Dendritic cell treated with granulocyte-macrophage colony-stimulating factor and Interleukin-4, amounts not matched to agents 40 ng/mL and 50 ng/mL, for 4 days (primary cell): ENCODE data around the gene KIAA1958.
"Not testable (repeated sequence)": the region's sequence is repeated elsewhere in the genome, so short reads cannot be mapped to it uniquely, and the experiment has no call there.

Source experiments
- H3K27ac Mint-ChIP-seq: one replicate; pipeline ENCODE4 v1.8.0; 2022; ENCODE audit warnings: mild to moderate bottlenecking, mixed read lengths
- H3K27me3 Mint-ChIP-seq: one replicate; pipeline ENCODE4 v1.8.0; 2022; ENCODE audit warnings: mild to moderate bottlenecking, mixed read lengths
- H3K36me3 Mint-ChIP-seq: one replicate; pipeline ENCODE4 v1.8.0; 2022; ENCODE audit warnings: low read depth, mixed read lengths
- H3K4me1 Mint-ChIP-seq: one replicate; pipeline ENCODE4 v1.8.0; 2022; ENCODE audit warnings: low read depth, mixed read lengths
- H3K4me3 Mint-ChIP-seq: one replicate; pipeline ENCODE4 v1.8.0; 2022; ENCODE audit warnings: mild to moderate bottlenecking, moderate library complexity, mixed read lengths
- H3K9me3 Mint-ChIP-seq: one replicate; pipeline ENCODE4 v1.8.0; 2022; ENCODE audit warnings: mixed read lengths
- intact Hi-C: fragments of 100-400 bp; cut with micrococcal nuclease; formaldehyde crosslinking; loops from one replicate; pipeline ENCODE4 v1.15.0; 2022

The KIAA1958 gene

GRCh38 chr9:112558978-112559377, 72.4 kb downstream of the KIAA1958 start:
- intact Hi-C loops = no loop called here
- peaks cover 7% of the 10 kb centered on the region for H3K4me1 Mint-ChIP-seq
- no peak overlapping the region for H3K4me3 Mint-ChIP-seq
- no peaks in the 10 kb centered on the region for H3K9me3 Mint-ChIP-seq
- no peaks in the 10 kb centered on the region for H3K36me3 Mint-ChIP-seq
- no peaks in the 10 kb centered on the region for H3K27me3 Mint-ChIP-seq
- no peak overlapping the region for H3K27ac Mint-ChIP-seq

GRCh38 chr9:112559629-112560413, 73.2 kb downstream of the KIAA1958 start:
- Mint-ChIP-seq H3K9me3 (no peaks in the 10 kb centered on the region), H3K27me3 (no peaks in the 10 kb centered on the region), H3K4me1 (peaks cover 7% of the 10 kb centered on the region), H3K27ac (no peak overlapping the region), H3K36me3 (no peaks in the 10 kb centered on the region), H3K4me3 (no peak overlapping the region)
- intact Hi-C loops = no loop called here

- no peak overlapping the region for H3K27ac Mint-ChIP-seq
- H3K4me1 Mint-ChIP-seq = peaks cover 7% of the 10 kb centered on the region
- H3K36me3 Mint-ChIP-seq = no peaks in the 10 kb centered on the region
- no peak overlapping the region for H3K4me3 Mint-ChIP-seq
- intact Hi-C loops = no loop called here
- H3K9me3 Mint-ChIP-seq = no peaks in the 10 kb centered on the region
- no peaks in the 10 kb centered on the region for H3K27me3 Mint-ChIP-seq
These were observed 75.8 kb downstream of the KIAA1958 start for GRCh38 chr9:112562235-112562958.

GRCh38 chr9:112569186-112569585, 82.6 kb downstream of the KIAA1958 start:
- intact Hi-C loops = no loop called here
- Mint-ChIP-seq H3K36me3 (no peaks in the 10 kb centered on the region), H3K4me1 (peaks cover 5% of the 10 kb centered on the region), H3K9me3 (no peaks in the 10 kb centered on the region), H3K27me3 (no peaks in the 10 kb centered on the region), H3K27ac (no peak overlapping the region), H3K4me3 (no peak overlapping the region)

- Mint-ChIP-seq H3K36me3 (peaks cover 10% of the 10 kb centered on the region), H3K9me3 (no peaks in the 10 kb centered on the region), H3K4me1 (peaks cover 5% of the 10 kb centered on the region), H3K4me3 (no peak overlapping the region), H3K27me3 (no peaks in the 10 kb centered on the region), H3K27ac (no peak overlapping the region)
- intact Hi-C loops = no loop called here
These were observed 84.1 kb downstream of the KIAA1958 start for GRCh38 chr9:112570671-112571167.

- H3K27me3 Mint-ChIP-seq = no peaks in the 10 kb centered on the region
- H3K4me3 Mint-ChIP-seq = no peak overlapping the region
- peaks cover 10% of the 10 kb centered on the region for H3K36me3 Mint-ChIP-seq
- intact Hi-C loops = no loop called here
- H3K27ac Mint-ChIP-seq = no peak overlapping the region
- peaks cover 5% of the 10 kb centered on the region for H3K4me1 Mint-ChIP-seq
- H3K9me3 Mint-ChIP-seq = no peaks in the 10 kb centered on the region
These were observed 85.2 kb downstream of the KIAA1958 start for GRCh38 chr9:112571624-112572355.

GRCh38 chr9:112572416-112572815, 85.8 kb downstream of the KIAA1958 start:
- Mint-ChIP-seq H3K9me3 (no peaks in the 10 kb centered on the region), H3K27ac (no peak overlapping the region), H3K4me1 (peaks cover 5% of the 10 kb centered on the region), H3K4me3 (no peak overlapping the region), H3K36me3 (peaks cover 10% of the 10 kb centered on the region), H3K27me3 (no peaks in the 10 kb centered on the region)
- intact Hi-C loops = no loop called here

- no peaks in the 10 kb centered on the region for H3K9me3 Mint-ChIP-seq
- H3K4me1 Mint-ChIP-seq = peaks cover 5% of the 10 kb centered on the region
- H3K27me3 Mint-ChIP-seq = no peaks in the 10 kb centered on the region
- peaks cover 10% of the 10 kb centered on the region for H3K36me3 Mint-ChIP-seq
- no peak overlapping the region for H3K27ac Mint-ChIP-seq
- intact Hi-C loops = no loop called here
- no peak overlapping the region for H3K4me3 Mint-ChIP-seq
These were observed 87.4 kb downstream of the KIAA1958 start for GRCh38 chr9:112574008-112574407.

GRCh38 chr9:112575107-112575506, 88.5 kb downstream of the KIAA1958 start:
- Mint-ChIP-seq H3K4me1 (peaks cover 5% of the 10 kb centered on the region), H3K27me3 (no peaks in the 10 kb centered on the region), H3K4me3 (no peak overlapping the region), H3K36me3 (peaks cover 10% of the 10 kb centered on the region), H3K27ac (no peak overlapping the region), H3K9me3 (no peaks in the 10 kb centered on the region)
- intact Hi-C loops = no loop called here

- no peaks in the 10 kb centered on the region for H3K4me1 Mint-ChIP-seq
- intact Hi-C loops = no loop called here
- no peaks in the 10 kb centered on the region for H3K36me3 Mint-ChIP-seq
- no peak overlapping the region for H3K4me3 Mint-ChIP-seq
- no peak overlapping the region for H3K27ac Mint-ChIP-seq
- no peaks in the 10 kb centered on the region for H3K9me3 Mint-ChIP-seq
- no peaks in the 10 kb centered on the region for H3K27me3 Mint-ChIP-seq
These were observed 95.0 kb downstream of the KIAA1958 start for GRCh38 chr9:112581469-112582176.

- Mint-ChIP-seq H3K9me3 (no peaks in the 10 kb centered on the region), H3K4me3 (no peak overlapping the region), H3K27me3 (no peaks in the 10 kb centered on the region), H3K36me3 (no peaks in the 10 kb centered on the region), H3K4me1 (no peaks in the 10 kb centered on the region), H3K27ac (no peak overlapping the region)
- intact Hi-C loops = no loop called here
These were observed 96.0 kb downstream of the KIAA1958 start for GRCh38 chr9:112582371-112583262.

GRCh38 chr9:112586599-112587155, 100.0 kb downstream of the KIAA1958 start:
- intact Hi-C loops = no loop called here
- no peak overlapping the region for H3K4me3 Mint-ChIP-seq
- H3K36me3 Mint-ChIP-seq = no peaks in the 10 kb centered on the region
- no peak overlapping the region for H3K27ac Mint-ChIP-seq
- no peaks in the 10 kb centered on the region for H3K9me3 Mint-ChIP-seq
- no peaks in the 10 kb centered on the region for H3K4me1 Mint-ChIP-seq
- no peaks in the 10 kb centered on the region for H3K27me3 Mint-ChIP-seq

- H3K4me1 Mint-ChIP-seq, H3K9me3 Mint-ChIP-seq, H3K27ac Mint-ChIP-seq, intact Hi-C loops, H3K36me3 Mint-ChIP-seq, H3K27me3 Mint-ChIP-seq, H3K4me3 Mint-ChIP-seq: not testable (repeated sequence)
These were observed 105.2 kb downstream of the KIAA1958 start for GRCh38 chr9:112591875-112592274.
